GM12872 (cell line): Measurements from ENCODE around the gene IL10RA.

Source experiments
- CTCF ChIP-seq: IDR thresholded peaks from 3 replicates; pipeline ENCODE4 v1.5.1; 2011; ENCODE audit warnings: low read depth, mild to moderate bottlenecking, low read length, moderate library complexity; ENCODE audit not compliant: insufficient read depth

The IL10RA gene

GRCh38 chr11:117969160-117969991 is 16.8 kb upstream of the IL10RA start:
- no peak for TF ChIP-seq CTCF

GRCh38 chr11:117970400-117971024 is 15.7 kb upstream of the IL10RA start:
- no peak for TF ChIP-seq CTCF

- TF ChIP-seq CTCF, result no peak
These were observed 14.2 kb upstream of the IL10RA start for GRCh38 chr11:117972044-117972443.

GRCh38 chr11:117972629-117973502 is 13.3 kb upstream of the IL10RA start:
- TF ChIP-seq CTCF, result no peak

GRCh38 chr11:117973503-117973860 is 12.7 kb upstream of the IL10RA start:
- no peak for TF ChIP-seq CTCF

- TF ChIP-seq CTCF, result no peak
These were observed 9.7 kb upstream of the IL10RA start for GRCh38 chr11:117976445-117976844.

GRCh38 chr11:117977029-117977428 is 9.2 kb upstream of the IL10RA start:
- no peak for TF ChIP-seq CTCF
